Kidney glomerular epithelial cell (primary cell): ENCODE measurements around the gene BLMH.
"Not testable (repeated sequence)": the region's sequence is repeated elsewhere in the genome, so short reads cannot be mapped to it uniquely, and the experiment has no call there.

ENCODE experiments used
- DNase-seq: peaks from one replicate; lab custom pipeline; 2025; lab: John Stamatoyannopoulos, UW

Gene BLMH

GRCh38 chr17:30229012-30229411 lies 62.7 kb downstream of the BLMH start:
- DNase-seq = no peak

- DNase-seq = no peak
Observed at GRCh38 chr17:30228011-30228410, 63.7 kb downstream of the BLMH start.

GRCh38 chr17:30226878-30227277 lies 64.9 kb downstream of the BLMH start:
- no peak for DNase-seq

- no peak for DNase-seq
Observed at GRCh38 chr17:30225919-30226553, 65.7 kb downstream of the BLMH start.

GRCh38 chr17:30225112-30225511 lies 66.6 kb downstream of the BLMH start:
- no peak for DNase-seq

- no peak for DNase-seq
Observed at GRCh38 chr17:30224419-30224960, 67.3 kb downstream of the BLMH start.

GRCh38 chr17:30222721-30223175 lies 69.0 kb downstream of the BLMH start:
- no peak for DNase-seq

GRCh38 chr17:30222251-30222650 lies 69.5 kb downstream of the BLMH start:
- no peak for DNase-seq

- DNase-seq = no peak
Observed at GRCh38 chr17:30221346-30221745, 70.4 kb downstream of the BLMH start.

GRCh38 chr17:30220414-30220813 lies 71.3 kb downstream of the BLMH start:
- DNase-seq = no peak

GRCh38 chr17:30219833-30220232 lies 71.9 kb downstream of the BLMH start:
- no peak for DNase-seq

GRCh38 chr17:30219315-30219714 lies 72.4 kb downstream of the BLMH start:
- DNase-seq = no peak

- no peak for DNase-seq
Observed at GRCh38 chr17:30218799-30219198, 72.9 kb downstream of the BLMH start.

- no peak for DNase-seq
Observed at GRCh38 chr17:30217746-30218245, 73.9 kb downstream of the BLMH start.

GRCh38 chr17:30217054-30217453 lies 74.7 kb downstream of the BLMH start:
- DNase-seq = no peak

- no peak for DNase-seq
Observed at GRCh38 chr17:30212750-30213149, 79.0 kb downstream of the BLMH start.

GRCh38 chr17:30211371-30211770 lies 80.4 kb downstream of the BLMH start:
- no peak for DNase-seq

- DNase-seq = no peak
Observed at GRCh38 chr17:30210901-30211300, 80.8 kb downstream of the BLMH start.

GRCh38 chr17:30210366-30210765 lies 81.4 kb downstream of the BLMH start:
- no peak for DNase-seq

GRCh38 chr17:30209930-30210329 lies 81.8 kb downstream of the BLMH start:
- DNase-seq = no peak

GRCh38 chr17:30208214-30208613 lies 83.5 kb downstream of the BLMH start:
- DNase-seq = no peak

GRCh38 chr17:30207655-30208054 lies 84.1 kb downstream of the BLMH start:
- DNase-seq = no peak

- DNase-seq = no peak
Observed at GRCh38 chr17:30203471-30203981, 88.2 kb downstream of the BLMH start.

- not testable (repeated sequence) for DNase-seq
Observed at GRCh38 chr17:30200656-30201055, 91.1 kb downstream of the BLMH start.
